ENCODE results near the gene UAP1.

Gene UAP1

GRCh38 chr1:162626761-162627160 lies 65.2 kb downstream of the UAP1 start:
- no peaks in the 10 kb centered on the region for H3K27me3 ChIP-seq (ENCODE audit: control insufficient read depth, insufficient read depth, low read length)
- peaks cover 42% of the 10 kb centered on the region for H3K4me1 ChIP-seq (ENCODE audit: control insufficient read depth, insufficient read depth, low read length)
- H3K4me3 ChIP-seq (ENCODE audit: low read length), result peak overlapping the region; percentile 10
- H3K27ac ChIP-seq (ENCODE audit: low read depth, low read length), result peak overlapping the region; percentile 90
- no peaks in the 10 kb centered on the region for H3K36me3 ChIP-seq (ENCODE audit: control insufficient read depth, insufficient read depth, low read length)
- no peak overlapping the region for H3K9ac ChIP-seq (ENCODE audit: low read length)

- Histone ChIP-seq H3K27ac (ENCODE audit: low read depth, low read length) (peak overlapping the region; percentile 90), H3K4me3 (ENCODE audit: low read length) (no peak overlapping the region), H3K4me1 (ENCODE audit: control insufficient read depth, insufficient read depth, low read length) (peaks cover 42% of the 10 kb centered on the region), H3K36me3 (ENCODE audit: control insufficient read depth, insufficient read depth, low read length) (no peaks in the 10 kb centered on the region), H3K27me3 (ENCODE audit: control insufficient read depth, insufficient read depth, low read length) (no peaks in the 10 kb centered on the region), H3K9ac (ENCODE audit: low read length) (no peak overlapping the region)
Measured at GRCh38 chr1:162627662-162628296, 66.3 kb downstream of the UAP1 start.

- H3K27me3 ChIP-seq (ENCODE audit: control insufficient read depth, insufficient read depth, low read length), result no peaks in the 10 kb centered on the region
- H3K4me3 ChIP-seq (ENCODE audit: low read length), result no peak overlapping the region
- peaks cover 42% of the 10 kb centered on the region for H3K4me1 ChIP-seq (ENCODE audit: control insufficient read depth, insufficient read depth, low read length)
- H3K27ac ChIP-seq (ENCODE audit: low read depth, low read length), result peak overlapping the region; percentile 4
- no peak overlapping the region for H3K9ac ChIP-seq (ENCODE audit: low read length)
- H3K36me3 ChIP-seq (ENCODE audit: control insufficient read depth, insufficient read depth, low read length), result no peaks in the 10 kb centered on the region
Measured at GRCh38 chr1:162629077-162629627, 67.6 kb downstream of the UAP1 start.

GRCh38 chr1:162629651-162630050 lies 68.1 kb downstream of the UAP1 start:
- no peaks in the 10 kb centered on the region for H3K36me3 ChIP-seq (ENCODE audit: control insufficient read depth, insufficient read depth, low read length)
- peaks cover 42% of the 10 kb centered on the region for H3K4me1 ChIP-seq (ENCODE audit: control insufficient read depth, insufficient read depth, low read length)
- H3K4me3 ChIP-seq (ENCODE audit: low read length), result no peak overlapping the region
- H3K9ac ChIP-seq (ENCODE audit: low read length), result no peak overlapping the region
- H3K27ac ChIP-seq (ENCODE audit: low read depth, low read length), result peak overlapping the region; percentile 95
- H3K27me3 ChIP-seq (ENCODE audit: control insufficient read depth, insufficient read depth, low read length), result no peaks in the 10 kb centered on the region

- Histone ChIP-seq H3K9ac (ENCODE audit: low read length) (peak overlapping the region; percentile 7), H3K36me3 (ENCODE audit: control insufficient read depth, insufficient read depth, low read length) (no peaks in the 10 kb centered on the region), H3K4me1 (ENCODE audit: control insufficient read depth, insufficient read depth, low read length) (peaks cover 44% of the 10 kb centered on the region), H3K4me3 (ENCODE audit: low read length) (peak overlapping the region; percentile 79), H3K27ac (ENCODE audit: low read depth, low read length) (peak overlapping the region; percentile 95), H3K27me3 (ENCODE audit: control insufficient read depth, insufficient read depth, low read length) (no peaks in the 10 kb centered on the region)
Measured at GRCh38 chr1:162631546-162632191, 70.1 kb downstream of the UAP1 start.

GRCh38 chr1:162632217-162632666 lies 70.7 kb downstream of the UAP1 start, which contains the start of gene DDR2:
Gene DDR2 (plus strand): TSS chr1:162632464. CDS start chr1:162719064, 86,600 bp downstream.
- H3K9ac ChIP-seq (ENCODE audit: low read length), result peak within 1 kb of the TSS; percentile 52
- H3K4me3 ChIP-seq (ENCODE audit: low read length), result peak within 1 kb of the TSS; percentile 79
- peak within 1 kb of the TSS; percentile 95 for H3K27ac ChIP-seq (ENCODE audit: low read depth, low read length)
- H3K4me1 ChIP-seq (ENCODE audit: control insufficient read depth, insufficient read depth, low read length), result peaks cover 38% of the 10 kb centered on the region
- H3K27me3 ChIP-seq (ENCODE audit: control insufficient read depth, insufficient read depth, low read length), result no peaks in the 10 kb centered on the region
- H3K36me3 ChIP-seq (ENCODE audit: control insufficient read depth, insufficient read depth, low read length), result no peaks in the 10 kb centered on the region

- Histone ChIP-seq H3K4me3 (ENCODE audit: low read length) (peak overlapping the region; percentile 79), H3K27me3 (ENCODE audit: control insufficient read depth, insufficient read depth, low read length) (no peaks in the 10 kb centered on the region), H3K9ac (ENCODE audit: low read length) (no peak overlapping the region), H3K36me3 (ENCODE audit: control insufficient read depth, insufficient read depth, low read length) (no peaks in the 10 kb centered on the region), H3K4me1 (ENCODE audit: control insufficient read depth, insufficient read depth, low read length) (peaks cover 33% of the 10 kb centered on the region), H3K27ac (ENCODE audit: low read depth, low read length) (peak overlapping the region; percentile 95)
Measured at GRCh38 chr1:162632698-162633080, 71.2 kb downstream of the UAP1 start.

- no peaks in the 10 kb centered on the region for H3K27me3 ChIP-seq (ENCODE audit: control insufficient read depth, insufficient read depth, low read length)
- H3K4me3 ChIP-seq (ENCODE audit: low read length), result peak overlapping the region; percentile 79
- H3K4me1 ChIP-seq (ENCODE audit: control insufficient read depth, insufficient read depth, low read length), result peaks cover 33% of the 10 kb centered on the region
- peak overlapping the region; percentile 36 for H3K9ac ChIP-seq (ENCODE audit: low read length)
- no peaks in the 10 kb centered on the region for H3K36me3 ChIP-seq (ENCODE audit: control insufficient read depth, insufficient read depth, low read length)
- peak overlapping the region; percentile 95 for H3K27ac ChIP-seq (ENCODE audit: low read depth, low read length)
Measured at GRCh38 chr1:162633081-162633762, 71.7 kb downstream of the UAP1 start.

- Histone ChIP-seq H3K9ac (ENCODE audit: low read length) (no peak overlapping the region), H3K4me3 (ENCODE audit: low read length) (peak overlapping the region; percentile 79), H3K4me1 (ENCODE audit: control insufficient read depth, insufficient read depth, low read length) (peaks cover 26% of the 10 kb centered on the region), H3K27me3 (ENCODE audit: control insufficient read depth, insufficient read depth, low read length) (no peaks in the 10 kb centered on the region), H3K36me3 (ENCODE audit: control insufficient read depth, insufficient read depth, low read length) (no peaks in the 10 kb centered on the region), H3K27ac (ENCODE audit: low read depth, low read length) (peak overlapping the region; percentile 95)
Measured at GRCh38 chr1:162635418-162635817, 73.9 kb downstream of the UAP1 start.

- Histone ChIP-seq H3K4me1 (ENCODE audit: control insufficient read depth, insufficient read depth, low read length) (peaks cover 15% of the 10 kb centered on the region), H3K27me3 (ENCODE audit: control insufficient read depth, insufficient read depth, low read length) (no peaks in the 10 kb centered on the region), H3K9ac (ENCODE audit: low read length) (no peak overlapping the region), H3K36me3 (ENCODE audit: control insufficient read depth, insufficient read depth, low read length) (no peaks in the 10 kb centered on the region), H3K27ac (ENCODE audit: low read depth, low read length) (no peak overlapping the region), H3K4me3 (ENCODE audit: low read length) (no peak overlapping the region)
Measured at GRCh38 chr1:162639718-162640117, 78.2 kb downstream of the UAP1 start.

- Histone ChIP-seq H3K4me3 (ENCODE audit: low read length) (no peak overlapping the region), H3K9ac (ENCODE audit: low read length) (no peak overlapping the region), H3K4me1 (ENCODE audit: control insufficient read depth, insufficient read depth, low read length) (peaks cover 5% of the 10 kb centered on the region), H3K27ac (ENCODE audit: low read depth, low read length) (no peak overlapping the region), H3K36me3 (ENCODE audit: control insufficient read depth, insufficient read depth, low read length) (no peaks in the 10 kb centered on the region), H3K27me3 (ENCODE audit: control insufficient read depth, insufficient read depth, low read length) (no peaks in the 10 kb centered on the region)
Measured at GRCh38 chr1:162641114-162641513, 79.6 kb downstream of the UAP1 start.

- Histone ChIP-seq H3K27ac (ENCODE audit: low read depth, low read length) (no peak overlapping the region), H3K4me3 (ENCODE audit: low read length) (no peak overlapping the region), H3K27me3 (ENCODE audit: control insufficient read depth, insufficient read depth, low read length) (no peaks in the 10 kb centered on the region), H3K36me3 (ENCODE audit: control insufficient read depth, insufficient read depth, low read length) (no peaks in the 10 kb centered on the region), H3K4me1 (ENCODE audit: control insufficient read depth, insufficient read depth, low read length) (peaks cover 2% of the 10 kb centered on the region), H3K9ac (ENCODE audit: low read length) (no peak overlapping the region)
Measured at GRCh38 chr1:162644986-162645314, 83.4 kb downstream of the UAP1 start.
